Activated CD4-positive, CD25-positive, alpha-beta regulatory T cell treated with anti-CD3 and anti-CD28 coated beads, Interleukin-2, amount 50 U/mL, for 16 hours (primary cell): ENCODE data around the gene GNG12.

Source experiments
- DNase-seq: peaks from one replicate; pipeline ENCODE4 v3.0.0-alpha.2; 2020; ENCODE audit warnings: low read depth, low spot score

Gene GNG12

GRCh38 chr1:67754526-67754920 lies 78.7 kb downstream of the GNG12 start:
- DNase-seq = no peak

GRCh38 chr1:67753776-67754525 lies 79.3 kb downstream of the GNG12 start:
- DNase-seq = no peak

- no peak for DNase-seq
Observed at GRCh38 chr1:67752306-67752705, 81.0 kb downstream of the GNG12 start.

- DNase-seq = no peak
Observed at GRCh38 chr1:67750691-67751054, 82.6 kb downstream of the GNG12 start.

- no peak for DNase-seq
Observed at GRCh38 chr1:67749844-67750690, 83.2 kb downstream of the GNG12 start.

GRCh38 chr1:67749263-67749843 lies 83.9 kb downstream of the GNG12 start:
- DNase-seq = no peak

- DNase-seq = no peak
Observed at GRCh38 chr1:67748630-67749029, 84.6 kb downstream of the GNG12 start.

- DNase-seq = no peak
Observed at GRCh38 chr1:67747671-67748546, 85.4 kb downstream of the GNG12 start.

- DNase-seq = no peak
Observed at GRCh38 chr1:67745875-67746698, 87.2 kb downstream of the GNG12 start.

GRCh38 chr1:67743072-67743725 lies 90.1 kb downstream of the GNG12 start:
- DNase-seq = no peak

GRCh38 chr1:67741736-67742135 lies 91.5 kb downstream of the GNG12 start:
- DNase-seq = no peak

- no peak for DNase-seq
Observed at GRCh38 chr1:67741121-67741520, 92.1 kb downstream of the GNG12 start.

GRCh38 chr1:67740543-67740942 lies 92.7 kb downstream of the GNG12 start:
- DNase-seq = no peak

- no peak for DNase-seq
Observed at GRCh38 chr1:67739361-67739760, 93.9 kb downstream of the GNG12 start.

GRCh38 chr1:67738401-67738800 lies 94.9 kb downstream of the GNG12 start:
- no peak for DNase-seq

GRCh38 chr1:67737875-67738274 lies 95.4 kb downstream of the GNG12 start:
- no peak for DNase-seq

GRCh38 chr1:67736750-67737149 lies 96.5 kb downstream of the GNG12 start:
- DNase-seq = no peak

- no peak for DNase-seq
Observed at GRCh38 chr1:67735806-67736627, 97.2 kb downstream of the GNG12 start.

GRCh38 chr1:67735206-67735605 lies 98.1 kb downstream of the GNG12 start:
- DNase-seq = no peak
